ENCODE measurements around the gene MAFB.

Gene MAFB

DNA sequence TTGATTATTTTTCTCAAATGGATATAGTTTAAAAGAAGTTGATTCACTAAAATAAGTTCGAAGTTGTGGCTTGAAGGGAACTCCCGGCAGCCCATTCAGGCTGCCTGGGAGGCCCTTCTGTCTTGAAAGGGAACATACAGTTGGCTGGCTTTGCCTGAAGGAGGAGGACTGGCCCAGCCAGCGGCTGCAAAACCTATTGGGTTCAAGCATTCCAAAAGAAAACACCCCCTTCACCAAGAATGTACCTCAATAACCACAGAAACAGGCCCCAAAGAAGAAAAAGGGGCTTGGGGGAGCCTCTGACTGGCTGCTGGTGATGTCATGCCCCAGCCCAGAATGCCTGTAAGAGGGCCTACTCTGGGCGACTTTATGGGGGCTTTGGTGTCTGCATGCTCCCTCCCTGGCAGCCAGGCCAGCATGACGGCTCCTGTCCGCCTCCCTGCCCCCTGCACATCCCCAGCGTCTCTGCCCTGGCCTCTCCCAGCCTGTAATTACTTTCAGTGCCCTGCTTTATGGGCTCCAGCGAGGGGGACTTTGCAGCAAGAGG, 36.5 kb downstream of the MAFB start:
- DNase-seq = no peak

DNA sequence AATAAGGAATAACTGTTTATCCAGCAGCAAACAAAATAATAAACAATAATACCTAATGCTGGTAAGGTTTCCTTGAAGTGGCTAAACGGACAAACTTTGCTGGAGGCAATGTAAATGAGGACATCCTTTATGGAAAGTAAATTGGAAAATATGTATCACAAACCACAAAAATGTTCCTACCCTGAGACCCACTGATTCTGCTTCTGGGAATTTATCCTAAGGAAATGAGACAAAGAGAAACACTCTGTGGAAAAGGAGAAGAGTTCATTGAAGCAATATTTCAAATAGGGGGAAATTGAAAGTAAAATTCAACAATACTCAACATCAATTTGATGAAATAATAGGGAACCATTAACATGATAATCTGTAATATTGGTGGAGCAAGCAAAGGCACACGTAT, 37.9 kb downstream of the MAFB start:
- no peak for DNase-seq

DNA sequence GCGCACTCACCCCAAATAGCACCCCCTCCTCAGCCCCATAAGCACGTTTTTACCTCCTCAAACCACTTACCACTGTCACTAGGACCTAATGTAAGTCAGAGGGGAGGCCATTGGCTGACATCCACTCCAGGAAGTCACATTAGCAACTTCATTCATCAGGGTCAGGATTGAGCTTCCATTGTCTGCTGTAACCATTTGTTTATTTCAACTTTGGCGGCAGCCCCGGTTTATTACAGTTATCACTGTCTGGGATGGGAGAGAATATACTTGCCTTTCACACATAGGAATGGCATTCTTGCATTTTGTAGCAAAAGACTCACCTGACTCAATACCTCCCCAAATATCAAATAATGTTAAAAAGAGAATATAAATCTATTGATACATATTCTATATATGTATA, 38.3 kb downstream of the MAFB start:
- no peak for DNase-seq

DNA sequence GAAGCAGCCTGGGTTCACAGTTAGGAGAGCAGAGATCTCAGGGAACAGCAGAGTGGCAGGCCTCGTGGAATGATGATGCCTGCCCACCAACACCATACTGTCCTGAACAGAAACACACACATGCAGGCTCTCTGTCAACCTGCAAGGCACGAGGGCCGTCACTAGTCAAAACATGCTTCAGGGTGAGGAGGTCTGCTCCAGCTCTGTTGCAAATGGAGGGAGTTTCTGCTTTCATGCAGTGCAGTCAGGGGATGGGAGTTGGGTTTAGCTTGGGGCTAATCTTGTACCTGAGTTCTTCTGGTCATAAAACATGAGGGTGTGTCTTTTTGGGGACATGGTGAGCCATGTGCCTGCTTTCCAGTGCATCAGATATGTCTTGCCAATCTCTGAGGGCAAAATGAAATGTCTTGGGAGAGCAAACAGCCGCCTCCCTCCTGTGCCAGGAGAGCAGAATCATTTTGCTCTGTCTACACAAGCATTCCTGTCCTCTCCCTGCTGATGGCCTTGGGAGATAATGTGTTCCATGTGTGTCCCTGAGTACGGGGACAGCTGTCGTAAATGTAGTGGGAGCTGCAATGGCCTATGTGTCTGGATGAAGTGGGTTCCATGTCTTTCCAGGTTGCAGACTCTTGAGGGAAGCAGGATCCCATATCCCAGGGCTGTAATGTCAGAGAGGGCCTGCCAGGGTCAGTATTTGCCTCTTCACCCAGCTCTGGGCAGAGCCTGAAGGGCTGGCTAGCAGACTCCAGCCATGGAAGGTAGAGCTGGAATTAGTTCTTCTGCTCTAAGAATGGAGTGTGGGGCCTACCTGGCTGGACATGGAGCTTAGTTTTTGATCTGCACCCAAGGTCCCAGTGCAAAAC, 40.6 kb downstream of the MAFB start:
- no peak for DNase-seq

DNA sequence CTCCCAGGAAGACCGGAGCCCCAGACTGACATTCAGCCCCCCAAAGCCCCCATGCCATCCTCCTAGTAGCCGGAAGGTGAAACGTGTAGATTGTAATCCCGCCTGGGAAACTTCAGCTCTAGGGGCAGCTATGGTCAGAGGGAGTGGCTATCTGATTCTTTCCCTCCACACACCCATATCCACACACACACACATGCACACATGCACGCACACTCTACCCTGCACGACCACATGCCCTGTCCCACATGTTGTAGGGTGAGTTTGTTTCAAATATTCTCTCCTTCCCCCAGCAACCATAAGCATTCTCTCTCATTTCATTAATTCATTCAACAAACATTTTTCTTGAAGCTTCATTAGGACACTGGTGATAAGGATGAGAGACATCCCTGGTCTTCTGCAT, 42.2 kb downstream of the MAFB start:
- DNase-seq = no peak

DNA sequence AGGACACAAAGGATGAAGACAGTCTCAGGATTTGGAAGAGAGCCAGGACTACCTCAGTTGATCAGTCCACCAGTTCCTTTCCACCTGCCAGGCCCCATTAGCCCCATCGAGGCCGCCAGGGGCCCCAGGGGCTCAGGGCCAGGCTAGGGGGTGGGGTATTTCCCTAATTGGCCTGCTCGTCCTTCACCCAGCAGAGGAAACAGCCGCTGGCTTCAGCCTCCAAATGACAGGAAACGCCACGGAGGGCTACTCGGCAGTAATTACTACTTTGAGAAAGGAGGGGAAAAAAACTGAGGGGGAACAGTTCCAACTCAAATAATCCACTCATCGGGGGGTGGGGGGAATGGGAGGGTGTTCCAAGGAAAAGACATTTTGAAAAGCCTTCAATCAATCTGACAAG, 42.7 kb downstream of the MAFB start:
- no peak for DNase-seq

DNA sequence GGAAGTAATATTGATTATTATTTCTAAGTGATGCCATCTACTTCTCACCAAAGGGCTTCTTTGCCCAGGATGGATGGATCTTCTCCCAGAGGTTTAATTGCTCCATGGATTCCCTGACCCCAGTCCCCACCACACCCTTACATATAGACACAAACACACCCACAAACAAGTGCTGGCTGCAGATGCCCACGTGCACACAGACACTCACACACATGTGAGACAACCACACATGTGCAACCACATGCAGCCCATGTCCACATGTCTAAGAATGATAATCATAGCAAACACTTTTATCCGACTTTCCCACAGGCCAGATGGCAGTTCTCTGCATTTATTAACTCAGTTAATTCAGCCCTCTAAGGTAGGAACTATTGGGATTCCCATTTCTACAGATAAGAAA, 44.2 kb downstream of the MAFB start:
- DNase-seq = no peak

DNA sequence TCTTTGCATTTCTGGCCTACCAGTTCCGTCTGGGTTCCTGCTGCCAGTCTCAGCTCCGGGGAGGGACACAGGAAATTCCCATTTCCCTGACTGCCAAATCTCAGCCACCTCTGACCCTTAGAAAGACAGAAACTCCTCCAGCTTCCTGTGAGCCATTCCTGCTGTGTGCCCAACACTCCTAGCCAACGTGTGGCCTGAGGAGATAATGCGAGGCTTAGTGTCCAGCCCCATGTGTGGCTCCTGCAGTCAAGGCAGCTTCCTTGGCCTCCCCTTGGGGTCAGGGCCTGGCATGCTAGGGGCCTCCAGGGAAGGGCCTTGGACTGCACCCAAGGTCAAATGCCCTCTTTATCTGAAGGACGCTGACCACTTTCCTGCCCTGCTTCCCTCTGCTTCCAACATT, 45.1 kb downstream of the MAFB start:
- no peak for DNase-seq

DNA sequence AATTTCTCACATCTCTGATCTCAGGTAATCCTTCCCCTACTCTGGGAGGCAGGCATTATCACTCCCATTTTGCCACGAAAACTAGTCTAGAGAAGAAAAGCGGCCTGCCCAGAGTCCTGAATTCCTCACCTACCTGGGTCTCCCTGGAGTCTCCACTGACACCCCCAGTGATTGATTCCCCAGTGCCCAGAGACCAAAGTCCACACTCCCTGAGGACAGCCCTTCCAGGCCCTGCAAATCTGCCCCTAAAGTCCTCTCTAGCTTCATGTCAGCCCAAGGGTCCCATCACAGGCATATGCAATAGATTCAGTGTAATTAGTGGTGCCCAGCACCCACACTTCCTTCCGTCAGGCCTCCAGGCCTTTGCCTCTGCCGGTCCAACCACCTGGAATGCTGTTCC, 47.2 kb downstream of the MAFB start:
- no peak for DNase-seq

DNA sequence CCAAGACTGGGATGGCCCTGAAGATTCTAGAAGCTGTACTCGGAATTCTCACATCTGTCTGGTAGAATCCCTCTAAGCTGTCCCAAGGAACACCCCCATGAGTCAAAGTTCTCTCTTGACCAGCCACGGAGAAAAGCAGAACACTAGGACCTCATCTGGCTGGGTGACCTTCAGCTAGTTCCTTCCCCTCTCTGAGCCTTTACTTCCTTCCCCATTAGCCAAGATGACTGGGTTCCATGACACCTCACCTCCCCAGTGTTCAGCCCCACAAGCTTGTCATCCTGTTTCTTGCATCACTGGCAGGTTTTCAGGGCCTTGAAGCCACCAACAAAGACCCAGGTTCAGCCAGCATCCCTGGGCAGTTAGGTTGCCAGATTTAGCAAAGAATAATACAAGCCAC, 47.8 kb downstream of the MAFB start:
- DNase-seq = no peak

DNA sequence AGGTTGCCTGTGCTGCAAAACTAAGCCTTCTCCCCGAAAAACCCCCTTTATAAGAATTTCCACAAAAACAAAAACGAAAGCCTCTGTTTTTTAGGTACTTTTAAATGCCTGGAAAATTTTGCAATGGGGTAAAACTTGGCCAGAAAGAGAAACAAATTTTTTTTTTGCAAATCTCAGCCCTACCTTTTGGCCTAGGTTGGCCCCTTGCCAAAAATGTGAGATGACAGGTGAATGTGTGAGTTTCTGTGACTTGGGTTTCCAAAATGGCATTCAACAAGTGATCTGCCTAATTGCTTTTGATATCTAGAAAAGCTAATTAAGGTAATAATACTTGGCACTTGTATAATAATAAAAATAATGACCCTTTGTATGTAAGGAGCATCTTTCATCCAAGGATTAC, 48.4 kb downstream of the MAFB start:
- DNase-seq = no peak

DNA sequence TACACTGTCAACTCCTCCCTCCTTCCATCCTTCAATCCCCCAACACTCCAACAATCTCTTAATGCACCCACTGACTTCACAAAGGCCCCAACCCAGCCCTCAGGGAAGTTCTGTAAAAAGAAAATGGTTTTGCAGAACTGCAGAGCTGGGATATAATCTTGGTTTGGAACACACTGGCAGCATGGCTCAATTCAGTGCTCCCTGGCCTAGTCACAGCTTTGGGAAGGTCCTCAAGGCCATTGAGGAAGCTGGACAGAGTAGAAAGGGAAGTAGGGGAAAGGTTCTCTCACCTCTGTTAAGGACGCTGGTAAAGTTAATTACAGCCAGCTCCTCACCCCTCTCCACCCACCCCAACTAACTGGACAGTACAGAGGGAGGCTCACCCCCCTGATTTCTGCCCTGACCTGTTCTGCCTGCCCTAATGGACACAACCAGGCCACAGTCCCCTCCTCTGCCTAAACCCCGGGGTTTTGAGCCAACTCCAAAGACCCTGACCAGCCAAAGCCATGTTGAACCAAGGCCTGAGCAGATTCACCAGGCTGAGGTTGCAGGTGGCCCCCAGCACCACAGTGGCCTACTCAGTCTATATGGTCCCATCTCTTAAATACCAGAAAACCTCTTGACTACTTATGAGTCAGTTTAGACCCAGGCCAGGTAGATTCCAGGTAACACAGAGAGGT, 49.2 kb downstream of the MAFB start:
- no peak for DNase-seq

DNA sequence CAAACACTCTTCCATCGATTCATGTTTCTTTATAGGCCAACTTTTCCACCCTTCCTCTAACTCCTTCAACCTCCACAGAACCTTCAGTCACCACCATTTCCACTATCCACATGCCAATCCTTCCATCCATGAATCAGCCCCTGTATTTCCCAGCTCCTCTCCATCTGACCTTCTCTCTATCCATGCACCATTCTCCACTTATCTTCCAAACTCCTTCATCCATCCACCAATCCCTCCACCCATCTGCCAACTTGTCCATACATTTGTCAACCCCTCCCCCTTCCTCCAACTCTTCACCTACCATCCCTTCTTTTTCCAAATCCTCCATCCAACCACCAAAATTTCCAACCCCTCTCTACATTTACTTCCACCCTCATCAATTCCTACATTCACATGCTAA, 49.9 kb downstream of the MAFB start:
- no peak for DNase-seq

DNA sequence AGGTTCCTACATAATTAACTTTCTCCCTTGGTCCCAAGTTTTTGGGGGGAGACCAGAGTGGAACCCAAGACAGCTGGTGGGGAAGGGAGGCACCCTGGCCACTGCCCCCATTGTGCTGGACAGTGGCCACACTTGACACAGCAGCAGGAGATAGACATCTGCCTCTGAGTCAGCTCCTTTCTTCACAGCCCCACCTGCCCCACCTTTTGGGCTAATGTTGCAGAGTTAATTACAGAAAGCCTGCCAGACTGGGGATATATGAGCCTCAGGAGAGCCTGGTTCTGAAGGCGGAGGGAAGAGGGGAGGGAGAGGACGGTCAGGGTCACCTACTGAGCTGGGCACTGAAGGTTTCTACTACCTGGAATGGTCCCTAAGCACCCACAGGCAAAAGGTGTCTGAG, 50.6 kb downstream of the MAFB start:
- DNase-seq = no peak

DNA sequence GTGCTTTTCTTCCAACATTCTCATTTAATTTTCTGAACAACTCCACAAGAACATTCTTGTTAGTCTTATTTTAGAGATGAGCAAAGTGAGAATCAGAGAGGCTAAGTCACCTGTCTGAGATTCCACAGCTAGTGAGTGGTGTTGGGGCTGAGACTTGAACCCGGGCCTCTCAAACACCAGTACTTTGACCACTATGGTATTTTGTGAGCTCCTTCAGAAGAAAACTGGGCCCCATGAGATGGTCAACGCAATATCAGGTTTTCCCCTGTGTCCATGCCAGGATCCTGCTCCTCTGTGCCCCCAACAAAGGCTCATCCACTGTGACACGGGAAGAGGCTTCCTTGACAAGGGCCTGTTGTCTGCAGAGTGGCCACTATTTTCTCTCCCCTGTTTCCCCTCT, 51.9 kb downstream of the MAFB start:
- DNase-seq = no peak

DNA sequence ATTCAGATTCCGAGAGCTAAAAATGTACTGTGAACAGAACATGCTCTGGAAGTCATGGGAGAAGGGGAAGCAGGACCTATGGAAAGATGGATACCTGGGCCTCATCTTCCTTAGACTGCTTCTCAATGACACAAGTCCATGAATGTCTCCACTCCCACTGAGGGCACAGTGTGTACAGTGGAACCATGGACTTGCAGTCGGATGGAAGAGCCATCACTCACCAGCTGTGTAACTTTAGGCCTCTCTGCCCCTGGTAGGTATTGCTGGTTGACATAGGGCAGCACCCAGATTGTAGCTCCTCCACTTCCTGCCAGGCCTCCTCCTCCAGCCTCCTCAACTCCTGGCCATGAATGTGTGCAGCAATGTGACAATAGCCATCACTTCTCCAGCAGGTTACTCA, 52.5 kb downstream of the MAFB start:
- DNase-seq = no peak

DNA sequence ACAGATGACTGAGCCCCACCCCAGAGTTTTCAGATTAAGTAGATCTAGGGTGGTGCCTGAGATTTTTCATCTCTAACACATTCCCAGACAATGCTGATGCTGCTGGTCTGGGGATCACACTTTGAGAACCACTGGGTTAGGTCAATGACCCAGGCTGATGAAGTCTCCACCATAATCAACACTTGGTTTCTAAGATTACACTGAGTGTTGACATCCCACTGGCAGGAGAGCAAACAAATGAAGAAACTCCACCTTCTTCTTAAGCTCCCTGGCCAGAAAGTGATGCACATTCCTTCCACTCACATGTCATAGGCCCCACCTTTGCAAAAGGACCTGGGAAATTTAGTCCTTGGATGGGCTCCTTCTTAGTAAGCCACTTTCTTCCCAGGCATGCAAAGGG, 53.1 kb downstream of the MAFB start:
- DNase-seq = no peak

Measured in CD4-positive, alpha-beta T cell treated with Interleukin-17A for 1 hour (primary cell).